DMS114 treated with DMSO at 0.1 percent for 48 hours (cell line): Measurements from ENCODE around the gene GPR148.

Experiments
- DNase-seq: peaks from one replicate; lab custom pipeline; 2025; ENCODE audit not compliant: unreplicated experiment; lab: John Stamatoyannopoulos, UW

The GPR148 gene

GRCh38 chr2:130768191-130768855 lies 39.5 kb downstream of the GPR148 start:
- no peak for DNase-seq

- no peak for DNase-seq
Measured at GRCh38 chr2:130769343-130769907, 40.6 kb downstream of the GPR148 start.

- peak; percentile 6 for DNase-seq
Measured at GRCh38 chr2:130776550-130776949, 47.7 kb downstream of the GPR148 start.

GRCh38 chr2:130778781-130779180 lies 49.9 kb downstream of the GPR148 start:
- no peak for DNase-seq
